Stomach (tissue), 9 donors: ENCODE data around the gene PIAS1. TPM values are rescaled to one million over a fixed set of nuclear protein-coding genes. Genes with fewer than 3 reads are reported as not detected.

Experiments
- DNase-seq, 2 donors: peaks; one replicate each; pipeline versions ENCODE4 v3.0.0 to v3.0.0-alpha.2; 2013 to 2019
- H3K27ac ChIP-seq, 5 donors: fragments of 200-600 bp in 4 of 5; sonication (generic) in 4 of 5; one replicate each; pipeline ENCODE4 v1.5.1; 2013 to 2019; ENCODE audit warnings: mild to moderate bottlenecking in 1 of 5, moderate library complexity in 1 of 5
- H3K27me3 ChIP-seq, 3 donors: fragments of 200-600 bp; sonication (generic); one replicate each; pipeline ENCODE4 v1.5.1; 2017 to 2019; ENCODE audit warnings: mixed run types in 1 of 3
- H3K36me3 ChIP-seq, 4 donors: fragments of 200-600 bp; sonication (generic); 1 replicate in 3 of 4; 2 replicates in 1 of 4; pipeline ENCODE4 v1.5.1; 2016 to 2019
- H3K4me1 ChIP-seq, 4 donors: fragments of 200-600 bp; sonication (generic); one replicate each; pipeline ENCODE4 v1.5.1; 2016 to 2019
- H3K4me3 ChIP-seq, 4 donors: fragments of 200-600 bp; sonication (generic) in 3 of 4; one replicate each; pipeline ENCODE4 v1.5.1; 2016 to 2019; ENCODE audit warnings: mild to moderate bottlenecking in 1 of 4
- H3K9me3 ChIP-seq, 4 donors: fragments of 200-600 bp; sonication (generic); one replicate each; pipeline ENCODE4 v1.5.1; 2016 to 2019
- CTCF ChIP-seq, 7 experiments: fragments of 450-650 bp in 4 of 7; fragments of 200-600 bp in 3 of 7; sonication (generic) in 3 of 7; IDR thresholded peaks; one replicate each; pipeline ENCODE4 v1.5.1; 2016 to 2019; ENCODE audit warnings: antibody characterized with exemption in 7 of 7, control low read depth in 2 of 7, mild to moderate bottlenecking in 1 of 7
- EP300 ChIP-seq: sonication (generic); formaldehyde crosslinking; IDR thresholded peaks from one replicate; pipeline ENCODE4 v1.6.1; 2017; ENCODE audit warnings: antibody characterized with exemption
- POLR2A ChIP-seq, 4 donors: fragments of 450-650 bp; IDR thresholded peaks; one replicate each; pipeline ENCODE4 v1.6.1; 2016; ENCODE audit warnings: antibody characterized with exemption in 4 of 4, control low read depth in 2 of 4, mild to moderate bottlenecking in 1 of 4, moderate library complexity in 1 of 4
- POLR2AphosphoS5 ChIP-seq, 3 donors: sonication (generic); formaldehyde crosslinking; IDR thresholded peaks; one replicate each; pipeline ENCODE4 v1.6.1; 2016; ENCODE audit warnings: antibody characterized with exemption in 3 of 3
- WGBS, 5 donors: extraction: QIAGEN DNeasy Blood & Tissue Kit in 3 of 5; methylation state at CpG; one replicate each; pipeline versions ENCODE4 v1.1.5 to v1.1.7; 2013 to 2018; 5-methylcytosine and 5-hydroxymethylcytosine counted together
- intact Hi-C: fragments of 100-400 bp; cut with DNase I; formaldehyde crosslinking; loops from one replicate; pipeline ENCODE4 v1.15.1; 2023; ENCODE audit warnings: low total_unique reads
- polyA plus RNA-seq, 3 donors: library from polyadenylated mRNA; stranded (reverse); fragments of 200-250 nt; gene quantifications; one replicate each; pipeline ENCODE4 v1.2.3, GENCODE V29; 2013
- total RNA-seq, 5 donors: library from RNA; depleted of rRNA; stranded (reverse); fragments of >200 nt; gene quantifications; one replicate each; pipeline versions ENCODE4 v1.1.0 to v1.2.3, GENCODE V29; 2014 to 2016
- donor health status: healthy with polysubstance abuse.
- donor health status: Bipolar disorder and iron deficiency.
- donor health status: healthy.

PIAS1 gene
- total and polyA plus RNA-seq, 8 donors = 7.9 to 56.6 (median 38.8) TPM

- Histone ChIP-seq H3K4me3 (no peak overlapping the region), H3K27me3 (no peaks in the 10 kb centered on the region), H3K9me3 (no peaks in the 10 kb centered on the region), H3K36me3 (peaks cover 5 to 79% (median 75%) of the 10 kb centered on the region in 4 donors), H3K27ac (no peak overlapping the region), H3K4me1 (peaks cover 0 to 20% (median 4%) of the 10 kb centered on the region in 4 donors)
- DNase-seq = no peak
- intact Hi-C loops = no loop called here
- 54 to 84% (median 72%) methylated on average over 2 of the region's 2 CpGs for WGBS, 5 donors
- no peak for TF ChIP-seq CTCF (IDR thresholded peaks at IDR 0.05)
- TF ChIP-seq EP300 = no peak
- no peak for TF ChIP-seq POLR2A (IDR thresholded peaks at IDR 0.05)
- no peak for TF ChIP-seq POLR2AphosphoS5 (IDR thresholded peaks at IDR 0.05)
Observed at GRCh38 chr15:68175526-68175925, 121.4 kb downstream of the PIAS1 start.

GRCh38 chr15:68176601-68177000 lies 122.5 kb downstream of the PIAS1 start:
- intact Hi-C loops = no loop called here
- no peak for TF ChIP-seq EP300
- TF ChIP-seq CTCF (IDR thresholded peaks at IDR 0.05) = no peak
- TF ChIP-seq POLR2AphosphoS5 (IDR thresholded peaks at IDR 0.05) = no peak
- TF ChIP-seq POLR2A (IDR thresholded peaks at IDR 0.05) = no peak
- H3K4me3 ChIP-seq = no peak overlapping the region
- 93 to 99% (median 97%) methylated on average over 3 of the region's 3 CpGs for WGBS, 5 donors
- no peak for DNase-seq
- no peaks in the 10 kb centered on the region for H3K27me3 ChIP-seq
- peak overlapping the region in 1 of 5 donors; percentile 69 for H3K27ac ChIP-seq
- peaks cover 0 to 20% (median 4%) of the 10 kb centered on the region in 4 donors for H3K4me1 ChIP-seq
- no peaks in the 10 kb centered on the region for H3K9me3 ChIP-seq
- peaks cover 12 to 80% (median 78%) of the 10 kb centered on the region in 4 donors for H3K36me3 ChIP-seq

- DNase-seq = no peak
- TF ChIP-seq EP300 (no peak), POLR2AphosphoS5 (IDR thresholded peaks at IDR 0.05) (no peak), CTCF (IDR thresholded peaks at IDR 0.05) (no peak), POLR2A (IDR thresholded peaks at IDR 0.05) (no peak)
- H3K4me3 ChIP-seq = no peak overlapping the region
- no peaks in the 10 kb centered on the region for H3K9me3 ChIP-seq
- peak overlapping the region in 3 of 5 donors; percentile 0 to 69 (median 21) for H3K27ac ChIP-seq
- H3K36me3 ChIP-seq = peaks cover 16 to 89% (median 82%) of the 10 kb centered on the region in 4 donors
- intact Hi-C loops = no loop called here
- peaks cover 0 to 20% (median 4%) of the 10 kb centered on the region in 4 donors for H3K4me1 ChIP-seq
- H3K27me3 ChIP-seq = no peaks in the 10 kb centered on the region
Observed at GRCh38 chr15:68177742-68178141, 123.6 kb downstream of the PIAS1 start.

- H3K36me3 ChIP-seq = peaks cover 14 to 92% (median 79%) of the 10 kb centered on the region in 4 donors
- H3K27me3 ChIP-seq = no peaks in the 10 kb centered on the region
- H3K27ac ChIP-seq = no peak overlapping the region
- TF ChIP-seq CTCF (IDR thresholded peaks at IDR 0.05) (no peak), POLR2A (IDR thresholded peaks at IDR 0.05) (no peak), EP300 (no peak), POLR2AphosphoS5 (IDR thresholded peaks at IDR 0.05) (no peak)
- no peak for DNase-seq
- H3K4me1 ChIP-seq = peaks cover 6 to 35% (median 17%) of the 10 kb centered on the region in 4 donors
- H3K4me3 ChIP-seq = no peak overlapping the region
- WGBS, 5 donors = 88 to 92% (median 91%) methylated on average over 5 of the region's 5 CpGs
- no peaks in the 10 kb centered on the region for H3K9me3 ChIP-seq
- intact Hi-C loops = no loop called here
Observed at GRCh38 chr15:68183616-68184315, 129.7 kb downstream of the PIAS1 start.
